Parathyroid adenoma (tissue), 2 donors: ENCODE measurements around the gene DENND5B.

ENCODE experiments used
- H2AFZ ChIP-seq: fragments of 300-600 bp; sonication (generic); one replicate; pipeline ENCODE4 v1.7.0; 2017; ENCODE audit warnings: antibody characterized with exemption, mild to moderate bottlenecking
- H3K27ac ChIP-seq: fragments of 300-600 bp; sonication (generic); one replicate; pipeline ENCODE4 v1.7.0; 2017
- H3K27me3 ChIP-seq: fragments of 300-600 bp; sonication (generic); one replicate; pipeline ENCODE4 v1.7.0; 2017; ENCODE audit warnings: low read length; ENCODE audit not compliant: control insufficient read depth, insufficient read depth
- H3K36me3 ChIP-seq: fragments of 300-600 bp; sonication (generic); one replicate; pipeline ENCODE4 v1.7.0; 2017; ENCODE audit warnings: low read length; ENCODE audit not compliant: control insufficient read depth, insufficient read depth
- H3K4me1 ChIP-seq: fragments of 300-600 bp; sonication (generic); one replicate; pipeline ENCODE4 v1.7.0; 2017; ENCODE audit warnings: control low read depth
- H3K4me2 ChIP-seq: fragments of 300-600 bp; sonication (generic); one replicate; pipeline ENCODE4 v1.7.0; 2017; ENCODE audit warnings: low read length
- H3K4me3 ChIP-seq: fragments of 300-600 bp; sonication (generic); one replicate; pipeline ENCODE4 v1.7.0; 2017; ENCODE audit warnings: low read depth, low read length
- H3K79me2 ChIP-seq: fragments of 300-600 bp; sonication (generic); one replicate; pipeline ENCODE4 v1.7.0; 2017; ENCODE audit warnings: control low read depth
- H3K9ac ChIP-seq: fragments of 300-600 bp; sonication (generic); one replicate; pipeline ENCODE4 v1.7.0; 2017; ENCODE audit warnings: mild to moderate bottlenecking
- H3K9me3 ChIP-seq: fragments of 300-600 bp; sonication (generic); one replicate; pipeline ENCODE4 v1.7.0; 2017; ENCODE audit warnings: low read length; ENCODE audit not compliant: control insufficient read depth
- TF ChIP-seq, protein P1 (sequence below): fragments of 300-600 bp; sonication (generic); IDR thresholded peaks from one replicate; pipeline ENCODE4 v1.7.0; 2017; ENCODE audit warnings: antibody characterized with exemption, mild to moderate bottlenecking
- donor health status: primary hyperparathyroidism.

DENND5B gene

GRCh38 chr12:31496257-31496656 lies 94.7 kb downstream of the DENND5B start:
- no peak overlapping the region for H3K27ac ChIP-seq

DNA sequence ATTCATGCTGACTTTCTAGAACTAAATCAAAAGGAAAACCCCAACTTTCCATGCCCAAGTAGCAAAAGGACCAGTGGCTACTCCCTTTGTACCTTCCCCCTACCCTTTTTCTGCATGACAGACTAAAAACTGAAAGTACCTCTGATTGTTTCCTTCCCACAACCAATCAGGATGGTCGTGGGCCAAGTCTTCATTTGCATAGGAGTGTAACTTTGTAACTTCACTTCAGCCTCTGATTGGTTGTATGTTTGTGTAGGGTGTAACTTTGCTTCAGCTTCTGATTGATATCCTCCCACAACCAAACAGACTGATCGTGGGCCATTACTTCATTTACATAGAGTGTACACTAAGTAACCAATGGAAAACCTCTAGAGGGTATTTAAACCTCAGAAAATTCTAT lies 96.5 kb downstream of the DENND5B start:
- no peaks in the 10 kb centered on the region for H3K36me3 ChIP-seq
- H3K27ac ChIP-seq: no peak overlapping the region
- TF ChIP-seq, protein P1, sequence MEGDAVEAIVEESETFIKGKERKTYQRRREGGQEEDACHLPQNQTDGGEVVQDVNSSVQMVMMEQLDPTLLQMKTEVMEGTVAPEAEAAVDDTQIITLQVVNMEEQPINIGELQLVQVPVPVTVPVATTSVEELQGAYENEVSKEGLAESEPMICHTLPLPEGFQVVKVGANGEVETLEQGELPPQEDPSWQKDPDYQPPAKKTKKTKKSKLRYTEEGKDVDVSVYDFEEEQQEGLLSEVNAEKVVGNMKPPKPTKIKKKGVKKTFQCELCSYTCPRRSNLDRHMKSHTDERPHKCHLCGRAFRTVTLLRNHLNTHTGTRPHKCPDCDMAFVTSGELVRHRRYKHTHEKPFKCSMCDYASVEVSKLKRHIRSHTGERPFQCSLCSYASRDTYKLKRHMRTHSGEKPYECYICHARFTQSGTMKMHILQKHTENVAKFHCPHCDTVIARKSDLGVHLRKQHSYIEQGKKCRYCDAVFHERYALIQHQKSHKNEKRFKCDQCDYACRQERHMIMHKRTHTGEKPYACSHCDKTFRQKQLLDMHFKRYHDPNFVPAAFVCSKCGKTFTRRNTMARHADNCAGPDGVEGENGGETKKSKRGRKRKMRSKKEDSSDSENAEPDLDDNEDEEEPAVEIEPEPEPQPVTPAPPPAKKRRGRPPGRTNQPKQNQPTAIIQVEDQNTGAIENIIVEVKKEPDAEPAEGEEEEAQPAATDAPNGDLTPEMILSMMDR: no peak
- H3K4me3 ChIP-seq: no peak overlapping the region
- H3K9ac ChIP-seq: no peak overlapping the region
- no peaks in the 10 kb centered on the region for H3K79me2 ChIP-seq
- H3K9me3 ChIP-seq: no peaks in the 10 kb centered on the region
- no peak overlapping the region for H2AFZ ChIP-seq
- no peak overlapping the region for H3K4me2 ChIP-seq
- peaks cover 10% of the 10 kb centered on the region for H3K4me1 ChIP-seq
- no peaks in the 10 kb centered on the region for H3K27me3 ChIP-seq

More at GRCh38 chr12:31496257-31496656, 94.7 kb downstream of the DENND5B start:
- Histone ChIP-seq H2AFZ (no peak overlapping the region), H3K27me3 (no peaks in the 10 kb centered on the region), H3K9ac (no peak overlapping the region), H3K4me1 (peaks cover 10% of the 10 kb centered on the region), H3K36me3 (no peaks in the 10 kb centered on the region), H3K79me2 (no peaks in the 10 kb centered on the region), H3K4me2 (no peak overlapping the region), H3K9me3 (no peaks in the 10 kb centered on the region), H3K4me3 (no peak overlapping the region)
- TF ChIP-seq, protein P1: no peak

GRCh38 chr12:31492599-31493196 lies 98.2 kb downstream of the DENND5B start:
- Histone ChIP-seq H3K9me3 (no peaks in the 10 kb centered on the region), H3K9ac (no peak overlapping the region), H3K4me3 (no peak overlapping the region), H3K79me2 (no peaks in the 10 kb centered on the region), H3K36me3 (no peaks in the 10 kb centered on the region), H2AFZ (no peak overlapping the region), H3K4me1 (peaks cover 4% of the 10 kb centered on the region), H3K4me2 (no peak overlapping the region), H3K27me3 (no peaks in the 10 kb centered on the region), H3K27ac (no peak overlapping the region)
- TF ChIP-seq, protein P1: no peak

- H2AFZ ChIP-seq: no peak overlapping the region
- no peaks in the 10 kb centered on the region for H3K9me3 ChIP-seq
- H3K27me3 ChIP-seq: no peaks in the 10 kb centered on the region
- H3K4me1 ChIP-seq: peaks cover 2% of the 10 kb centered on the region
- no peaks in the 10 kb centered on the region for H3K79me2 ChIP-seq
- H3K9ac ChIP-seq: no peak overlapping the region
- no peaks in the 10 kb centered on the region for H3K36me3 ChIP-seq
- no peak overlapping the region for H3K4me3 ChIP-seq
- TF ChIP-seq, protein P1: no peak
- no peak overlapping the region for H3K4me2 ChIP-seq
- no peak overlapping the region for H3K27ac ChIP-seq
These were observed 98.9 kb downstream of the DENND5B start for GRCh38 chr12:31491841-31492598.
